ENCODE measurements around the gene TNNT3.

GRCh38 chr11:1967641-1968225, 48.2 kb downstream of the TNNT3 start:
- TF ChIP-seq POLR2AphosphoS5 (IDR thresholded peaks at IDR 0.05) (no peak), CTCF (IDR thresholded peaks at IDR 0.05) (no peak), EP300 (IDR thresholded peaks at IDR 0.05) (no peak)

All from stomach (tissue), 4 donors.